NCI-H1930 (cell line): Measurements from ENCODE around the gene VTN.
"Not testable (repeated sequence)": the region's sequence is repeated elsewhere in the genome, so short reads cannot be mapped to it uniquely, and the experiment has no call there.

Experiments
- DNase-seq, 2 experiments: peaks; one replicate each; lab custom pipeline; 2025; lab: John Stamatoyannopoulos, UW

Gene VTN

GRCh38 chr17:28342313-28342712 is 27.8 kb downstream of the VTN start:
- no peak for DNase-seq

GRCh38 chr17:28341516-28341915 is 28.6 kb downstream of the VTN start:
- DNase-seq, result no peak

- no peak for DNase-seq
Observed at GRCh38 chr17:28340374-28340773, 29.7 kb downstream of the VTN start.

GRCh38 chr17:28339431-28339830 is 30.7 kb downstream of the VTN start:
- no peak for DNase-seq

DNA sequence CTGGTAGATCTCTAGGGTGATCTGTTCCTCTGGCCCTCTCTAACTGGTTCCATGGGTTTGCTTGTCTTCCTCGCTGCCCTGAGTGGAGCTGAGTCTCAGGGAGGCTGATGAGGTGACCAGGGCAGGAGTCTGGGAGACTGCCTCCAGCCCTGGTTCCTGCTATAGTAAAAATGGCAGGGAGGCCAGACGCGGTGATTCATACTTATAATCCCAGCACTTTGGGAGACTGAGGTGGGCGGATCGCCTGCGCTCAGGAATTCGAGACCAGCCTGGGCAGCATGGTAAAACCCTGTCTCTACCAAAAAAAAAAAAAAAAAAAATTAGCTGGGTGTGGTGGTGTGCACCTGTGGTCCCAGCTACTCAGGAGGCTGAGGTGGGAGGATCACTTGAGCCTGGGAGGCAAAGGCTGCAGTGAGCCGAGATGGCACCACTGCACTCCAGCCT is 31.3 kb downstream of the VTN start:
- not testable (repeated sequence) for DNase-seq

DNA sequence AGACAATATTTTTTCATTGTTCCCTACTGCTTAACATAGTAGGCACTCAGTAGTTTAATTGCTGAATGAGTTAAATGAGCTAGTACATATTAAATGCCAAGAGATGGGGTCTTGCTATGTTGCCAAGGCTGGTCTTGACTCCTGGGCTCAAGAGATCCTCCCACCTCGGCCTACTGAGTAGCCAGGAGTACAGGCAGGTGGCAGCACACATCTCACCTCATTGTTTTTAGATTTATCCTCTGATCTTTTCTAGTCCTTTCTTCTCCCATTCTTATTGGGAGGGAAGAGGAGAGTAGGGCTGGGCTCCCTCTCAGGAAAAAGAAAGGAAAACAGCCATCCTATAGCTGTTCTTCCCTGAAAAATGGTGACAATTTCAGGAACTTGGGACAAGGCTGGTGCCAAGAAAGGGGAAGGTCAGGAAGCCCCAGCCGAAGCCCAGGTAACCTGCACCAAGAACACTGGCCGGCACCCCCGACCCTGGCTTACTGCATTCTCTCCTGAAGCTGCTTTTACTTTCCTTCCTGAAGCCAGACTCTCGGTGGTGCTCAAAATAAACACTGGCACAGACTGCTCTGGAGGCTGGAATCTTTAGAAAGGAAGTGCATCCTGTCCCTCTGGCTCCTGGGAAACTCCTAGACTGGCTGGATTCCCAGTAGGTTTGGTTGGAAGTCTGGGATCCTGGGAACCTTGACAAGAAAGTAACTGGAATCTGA is 31.9 kb downstream of the VTN start:
- no peak for DNase-seq

- no peak for DNase-seq
Observed at GRCh38 chr17:28335959-28336871, 33.9 kb downstream of the VTN start.

DNA sequence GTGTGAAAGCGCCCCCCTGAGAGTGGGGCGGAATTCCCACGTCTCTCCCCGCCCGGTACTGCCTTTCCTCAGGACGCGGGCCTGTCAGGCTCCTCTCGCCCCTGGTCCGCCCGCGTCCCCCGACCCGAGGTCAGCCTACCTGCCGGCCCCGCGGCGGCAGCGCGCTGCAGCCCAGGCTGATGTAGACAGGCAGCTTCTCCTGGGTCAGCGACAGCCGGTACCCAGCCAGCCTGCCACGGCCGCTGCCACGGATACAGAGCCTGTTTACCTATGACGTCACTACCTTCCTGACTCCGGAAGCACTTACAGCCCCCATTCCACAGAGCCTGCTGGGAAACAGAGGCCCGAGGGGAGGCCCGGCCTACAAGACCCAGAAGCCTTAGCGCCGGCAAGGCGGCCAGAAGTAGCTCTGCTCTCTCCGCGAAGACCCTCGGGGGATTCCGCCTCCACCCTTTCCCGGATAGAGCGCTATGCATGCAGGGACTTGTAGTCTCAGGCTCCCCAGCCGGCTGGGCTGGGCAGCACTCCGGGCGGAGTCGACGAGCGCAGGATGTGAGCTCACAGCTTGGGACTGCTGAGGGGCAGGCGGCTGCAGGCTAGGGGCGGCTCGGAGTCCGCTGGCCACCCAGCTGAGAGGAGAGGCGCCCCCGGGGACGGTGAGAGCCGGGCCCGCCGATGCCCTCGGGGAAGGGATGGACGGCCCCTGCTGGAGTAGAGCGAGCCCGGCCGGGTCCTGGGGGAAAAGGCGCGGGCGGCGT is 34.7 kb downstream of the VTN start, which contains the start of the genes IFT20 and TNFAIP1:
Gene IFT20 (minus strand): TSS at position 272 of the 758 bp plus-strand sequence. CDS start 3,487 bp downstream, outside the sequence.
Gene TNFAIP1 (plus strand): TSS at position 561 of the 758 bp plus-strand sequence. CDS start 3,761 bp downstream, outside the sequence.
- peak; percentile 99 for DNase-seq

- no peak for DNase-seq
Observed at GRCh38 chr17:28334666-28335200, 35.4 kb downstream of the VTN start.

DNA sequence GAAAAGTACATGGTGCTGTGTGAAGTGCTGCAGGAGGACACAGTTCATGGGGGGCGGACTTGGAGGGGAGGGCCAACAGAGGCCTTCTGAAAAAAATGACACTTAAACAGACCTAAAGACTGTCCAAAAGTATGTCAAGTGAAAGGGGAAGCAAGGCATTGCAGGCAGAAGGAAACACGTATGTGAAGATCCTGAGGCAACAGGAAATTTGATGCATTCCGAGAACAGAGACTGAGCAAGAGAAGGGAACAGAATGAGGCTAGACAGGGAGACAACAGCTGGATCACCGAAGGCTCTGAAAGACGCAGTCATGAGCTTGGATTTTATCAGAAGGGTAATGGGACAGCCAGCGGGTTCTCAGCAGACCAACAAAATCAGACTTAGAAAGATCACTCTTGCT is 35.9 kb downstream of the VTN start:
- DNase-seq, result no peak

DNA sequence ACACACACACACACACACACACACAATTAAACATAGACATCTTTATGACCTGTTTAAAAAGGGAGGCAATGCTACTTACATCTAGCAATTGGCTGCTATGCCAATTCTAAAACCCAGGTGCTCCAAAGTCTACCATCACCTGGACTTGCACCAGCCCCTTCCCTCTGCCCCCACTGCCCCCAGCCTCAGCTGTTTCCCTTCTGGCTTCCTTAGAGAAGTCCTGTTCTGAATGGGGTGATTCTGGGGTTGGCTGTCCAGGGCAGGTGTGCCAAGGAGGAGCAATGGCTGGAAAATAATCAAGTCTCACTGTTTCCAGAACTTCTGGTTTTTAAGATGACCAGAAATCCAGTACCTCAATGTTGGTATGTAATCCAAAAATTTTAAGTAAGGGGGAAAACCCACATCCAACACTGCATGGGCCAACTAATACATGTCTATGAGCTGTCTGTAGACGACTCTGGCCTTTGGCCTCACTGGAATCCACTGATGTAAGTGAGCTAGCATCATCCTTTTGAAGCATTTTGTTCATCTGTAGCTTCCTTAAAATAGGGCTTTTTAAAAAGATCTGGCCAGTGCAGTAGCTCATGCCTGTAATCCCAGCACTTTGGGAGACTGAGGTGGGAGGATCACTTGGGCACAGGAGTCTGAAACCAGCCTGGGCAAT is 36.9 kb downstream of the VTN start:
- DNase-seq, result no peak

DNA sequence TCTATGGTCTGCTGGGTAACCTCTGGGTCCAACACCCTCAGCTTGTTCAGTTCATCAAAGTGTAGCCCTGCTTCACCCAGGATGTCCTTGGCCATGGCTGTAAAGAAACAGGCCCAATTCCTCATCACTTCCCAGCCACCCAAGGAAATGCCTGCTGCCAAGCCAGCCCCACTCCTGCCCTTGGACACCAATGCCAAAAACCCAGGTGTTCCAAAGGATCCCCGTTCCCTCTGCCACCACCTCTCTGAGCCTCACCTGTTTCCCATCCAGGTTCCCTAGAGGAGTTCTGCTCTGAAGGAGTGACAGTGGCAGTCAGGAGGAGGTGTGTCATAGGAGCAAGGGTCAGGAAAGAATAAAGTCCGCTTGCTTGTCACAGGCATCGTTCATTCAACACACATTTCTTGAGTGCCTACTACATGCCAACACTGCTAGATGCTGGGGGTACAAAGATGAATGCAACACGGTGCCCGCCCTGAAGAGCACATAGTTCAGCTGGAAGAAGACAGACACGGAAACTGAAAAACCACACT is 38.2 kb downstream of the VTN start:
- DNase-seq, result no peak

GRCh38 chr17:28330671-28331070 is 39.4 kb downstream of the VTN start:
- DNase-seq, result no peak

- no peak for DNase-seq
Observed at GRCh38 chr17:28328325-28328724, 41.8 kb downstream of the VTN start.

- no peak for DNase-seq
Observed at GRCh38 chr17:28327709-28328108, 42.4 kb downstream of the VTN start.

DNA sequence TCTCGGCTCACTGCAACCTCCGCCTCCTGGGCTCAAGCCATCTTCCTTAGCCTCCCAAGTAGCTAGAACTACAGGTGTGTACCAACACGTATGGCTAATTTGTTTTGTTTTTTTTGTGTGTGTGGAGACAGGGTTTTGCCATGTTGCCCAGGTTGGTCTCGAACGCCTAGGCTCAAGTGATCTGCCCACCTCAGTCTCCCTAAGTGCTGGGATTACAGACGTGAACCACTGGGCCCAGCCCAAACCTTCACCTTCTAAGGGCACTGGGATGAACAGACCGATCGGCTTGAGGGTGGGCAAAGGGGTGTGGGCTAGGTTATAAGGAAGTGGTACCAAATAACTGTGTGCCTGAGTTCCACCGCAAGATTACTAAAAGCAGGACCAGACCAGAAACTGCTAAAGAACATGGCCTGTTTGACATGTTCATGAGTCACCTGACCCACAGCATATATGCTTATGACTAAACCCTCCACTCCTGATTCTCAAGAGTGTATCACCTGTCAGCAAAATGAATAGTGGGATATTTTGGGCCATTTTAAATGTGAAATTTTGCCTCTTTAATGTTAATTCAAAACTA is 43.0 kb downstream of the VTN start:
- no peak for DNase-seq

DNA sequence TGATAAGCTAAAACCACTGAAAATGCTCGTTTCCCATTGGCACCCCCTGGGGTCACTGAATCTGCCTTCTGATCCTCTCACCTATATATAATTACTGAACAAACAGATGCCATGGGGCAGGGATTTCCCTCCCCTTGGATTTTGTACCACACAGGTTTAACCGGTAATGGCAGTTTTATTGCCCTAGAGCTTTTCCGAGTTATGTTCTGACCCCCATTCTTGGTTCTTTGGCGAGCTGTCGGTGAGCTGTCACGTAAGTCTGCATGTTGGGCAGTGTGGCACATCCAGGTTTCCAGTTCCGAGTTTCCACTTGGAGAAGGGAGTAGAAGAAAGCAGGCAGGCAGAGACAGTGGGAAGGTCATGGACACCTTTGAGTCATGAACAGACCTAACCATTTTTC is 44.0 kb downstream of the VTN start:
- DNase-seq, result no peak

DNA sequence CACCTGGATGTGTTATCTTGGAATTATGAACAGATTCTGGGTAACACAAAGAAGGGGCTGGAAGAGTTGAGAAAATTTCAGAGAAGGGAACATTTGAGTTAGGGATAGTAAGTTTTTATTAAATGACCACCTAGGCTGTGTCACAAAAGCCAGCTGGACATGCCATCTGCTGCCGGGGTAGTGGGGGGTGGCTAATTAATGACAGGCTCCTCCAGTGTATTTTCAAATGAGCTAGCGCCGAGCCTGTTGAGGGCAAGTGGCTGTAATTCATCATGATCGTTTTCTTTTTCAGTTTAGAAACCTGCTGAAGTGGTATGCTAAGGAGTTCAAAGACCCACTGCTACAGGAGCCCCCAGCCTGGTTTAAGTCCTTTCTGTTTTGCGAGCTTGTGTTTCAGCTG is 44.9 kb downstream of the VTN start:
- DNase-seq, result no peak

- DNase-seq, result no peak
Observed at GRCh38 chr17:28324781-28325180, 45.3 kb downstream of the VTN start.

GRCh38 chr17:28324267-28324745 is 45.8 kb downstream of the VTN start:
- DNase-seq, result no peak
